SHP77 (cell line): ENCODE data around the gene COLEC12.

Experiments used
- DNase-seq, 2 experiments: peaks; one replicate each; lab custom pipeline; 2025; lab: John Stamatoyannopoulos, UW

Gene COLEC12

DNA sequence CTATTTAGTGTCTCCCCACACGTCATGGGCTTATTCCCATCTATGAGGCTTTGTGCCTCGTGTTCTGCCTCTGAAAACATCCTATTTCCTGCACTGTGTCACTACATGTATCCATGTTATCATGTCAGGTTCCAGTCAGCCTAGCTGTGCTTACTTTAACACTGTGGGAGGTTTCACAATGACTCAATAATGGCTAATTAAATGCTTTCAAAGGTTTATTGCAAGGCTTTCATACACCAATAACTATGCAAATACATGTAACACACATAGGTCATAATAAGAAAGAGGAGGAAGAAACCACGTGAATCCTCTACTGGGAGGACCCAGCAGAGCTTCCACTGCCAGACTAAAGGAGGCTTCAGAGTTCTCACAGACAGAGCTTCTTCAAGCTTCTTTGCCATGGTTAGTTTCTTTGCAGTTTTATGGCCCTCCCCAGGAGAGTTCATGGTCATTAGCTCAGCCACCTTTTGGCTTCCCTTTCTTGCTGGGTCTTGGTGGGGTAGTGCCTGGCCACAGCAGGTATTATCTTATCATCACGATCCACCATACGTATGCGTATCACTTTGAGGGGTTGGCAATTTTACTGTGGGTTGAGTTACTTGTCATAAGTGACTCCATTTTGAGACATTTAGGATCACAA is 5.1 kb upstream of the COLEC12 start:
- no peak for DNase-seq

DNA sequence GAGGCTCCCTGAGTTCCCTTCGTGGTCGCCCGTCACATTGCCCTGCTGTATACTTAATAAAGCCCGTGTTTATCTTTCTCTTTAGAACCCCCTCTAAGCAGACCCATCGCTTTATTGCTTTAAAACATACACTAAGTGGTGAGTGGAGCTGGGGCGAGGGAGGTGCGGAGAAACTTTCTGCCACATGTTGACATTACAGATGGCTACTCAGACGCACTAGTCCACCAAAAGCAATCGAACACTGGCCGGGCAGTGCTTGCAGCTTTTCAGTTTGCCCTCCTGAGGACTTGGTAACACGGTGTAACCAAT is 859 bp upstream of the COLEC12 start:
- no peak for DNase-seq

DNA sequence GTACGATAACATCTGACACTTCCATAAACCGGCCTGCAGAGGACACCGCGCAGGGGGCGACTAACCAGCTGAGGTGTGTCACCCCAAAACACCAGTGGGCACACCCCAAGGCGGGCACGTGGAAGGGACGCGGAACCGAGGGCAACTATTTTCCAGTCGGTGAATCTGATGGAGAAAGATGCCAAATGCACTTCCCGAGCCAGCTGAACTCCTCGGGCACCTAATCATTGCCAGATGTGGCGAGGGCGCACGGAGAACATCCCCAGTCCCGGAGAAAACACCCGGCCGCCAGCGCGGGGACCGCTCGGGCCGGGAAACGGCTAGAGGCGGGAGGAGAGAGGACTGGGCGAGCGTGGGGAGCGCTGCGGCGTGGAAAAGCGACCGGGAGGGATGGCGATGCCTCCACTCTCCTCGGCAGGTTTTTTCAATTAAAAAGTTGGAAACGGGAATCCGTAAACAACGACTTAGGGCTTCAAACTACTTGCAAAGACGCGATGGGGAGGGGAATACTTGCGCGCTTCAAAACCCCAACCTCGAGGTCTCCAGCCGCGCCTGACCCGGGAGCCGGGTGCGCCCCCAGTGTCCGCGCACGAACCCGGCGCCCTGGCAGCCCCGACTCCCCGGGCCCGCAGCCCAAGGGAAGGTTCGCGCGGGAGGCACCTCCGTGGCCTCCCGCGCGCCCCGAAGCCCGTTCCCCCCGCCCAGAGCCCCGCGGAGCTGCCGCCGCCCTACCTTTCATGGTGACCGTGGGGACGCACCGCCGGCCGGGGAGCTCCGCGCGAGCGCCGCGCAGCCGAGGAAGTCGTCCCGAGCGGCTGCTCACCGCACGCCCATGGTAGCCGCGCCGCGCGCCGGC is 497 bp downstream of the COLEC12 start:
- DNase-seq: no peak

DNA sequence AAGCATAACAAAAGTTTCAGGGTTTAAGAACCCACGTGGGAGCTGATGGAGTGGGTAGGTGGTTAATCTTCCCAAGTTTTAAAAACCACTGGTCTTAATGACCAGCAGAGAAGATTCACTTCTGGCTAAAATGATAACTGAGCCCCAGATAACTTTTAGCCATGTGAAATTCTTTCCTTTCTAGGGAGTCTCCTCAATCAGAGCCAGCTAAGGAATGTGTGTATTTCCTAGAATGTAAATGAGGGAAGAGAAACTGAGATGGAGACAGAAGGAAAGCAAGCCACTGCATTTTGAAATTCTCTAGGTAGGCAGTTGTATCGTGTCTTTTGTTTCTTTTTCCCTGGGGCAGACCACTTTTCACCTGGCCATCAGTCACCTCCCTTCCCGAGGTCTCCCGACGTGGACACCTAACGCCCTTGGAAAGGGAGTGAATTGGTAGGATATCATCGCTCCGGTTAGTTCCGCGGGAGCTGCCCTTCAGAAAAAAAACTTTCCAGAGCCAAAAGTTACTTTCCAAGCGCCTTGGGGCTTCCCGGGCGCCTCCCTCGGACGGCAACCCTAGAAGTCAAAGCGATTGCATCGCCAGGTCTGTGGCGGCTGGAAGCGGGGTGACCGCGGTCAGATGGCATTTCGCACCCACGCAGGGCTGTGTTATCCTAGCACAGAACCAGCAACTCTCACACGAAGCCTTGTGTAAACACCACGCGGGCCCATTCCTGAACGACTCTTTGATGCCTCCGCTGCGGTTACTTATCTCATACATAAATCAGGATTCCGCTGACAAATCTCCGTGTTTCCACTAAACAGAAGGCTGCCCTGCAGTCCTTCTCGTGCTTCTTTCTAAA is 1.3 kb downstream of the COLEC12 start:
- DNase-seq: no peak

DNA sequence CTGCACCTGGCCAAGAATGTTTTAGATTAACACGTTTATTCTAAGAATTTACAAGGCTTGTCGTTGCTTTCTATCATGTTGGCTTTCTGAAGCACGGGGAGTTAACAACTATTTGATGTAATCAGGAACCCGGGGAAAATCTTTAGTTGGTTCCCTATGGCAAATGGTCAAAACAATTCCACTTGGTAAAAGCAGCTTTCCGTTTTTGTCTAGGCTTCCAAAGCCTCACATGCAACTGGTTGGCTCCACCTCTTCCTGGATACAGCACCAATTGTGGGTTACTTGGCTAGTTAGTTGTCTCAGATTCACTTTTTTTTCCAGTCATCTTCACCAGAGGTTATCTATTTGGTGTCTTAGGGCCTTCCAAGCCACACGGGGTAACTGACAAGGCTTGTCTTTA is 2.8 kb downstream of the COLEC12 start:
- DNase-seq: no peak

DNA sequence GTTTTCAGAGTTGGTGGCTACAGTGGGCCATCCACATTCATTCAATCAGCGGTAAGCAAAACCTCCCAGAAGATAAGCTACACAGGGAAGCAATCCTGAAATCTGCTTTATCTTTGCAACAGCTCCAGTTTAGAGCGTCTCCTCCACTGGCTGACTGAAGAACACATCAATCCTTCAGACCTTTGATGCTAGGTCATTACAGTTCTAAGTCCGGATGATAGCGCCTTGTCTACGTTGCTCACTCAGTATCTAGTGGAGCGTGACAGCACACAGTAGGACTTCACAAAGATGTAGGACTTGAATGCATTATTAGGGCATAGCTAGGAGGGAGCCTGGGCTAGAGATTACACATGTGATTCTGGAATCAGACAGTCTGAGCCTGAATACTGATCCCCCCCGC is 5.0 kb downstream of the COLEC12 start:
- DNase-seq: no peak

DNA sequence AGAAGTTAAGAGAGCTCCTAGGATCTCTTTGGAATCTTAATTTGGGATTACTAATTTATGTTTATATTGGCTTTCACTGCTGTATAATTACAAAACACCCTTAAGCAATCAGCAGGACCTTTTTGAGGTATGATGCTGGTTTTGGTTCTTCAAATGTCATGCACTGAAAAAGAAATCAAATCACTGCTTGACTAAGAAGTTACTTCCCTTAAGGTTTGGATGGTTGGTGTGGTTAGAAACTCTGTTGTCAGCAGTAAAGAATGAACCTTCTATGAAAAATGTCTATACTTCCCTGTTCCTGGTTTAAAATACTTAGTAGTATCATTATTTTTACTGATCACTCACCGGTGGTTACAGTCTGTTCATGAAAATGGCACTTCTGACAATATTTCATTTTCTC is 5.5 kb downstream of the COLEC12 start:
- no peak for DNase-seq

DNA sequence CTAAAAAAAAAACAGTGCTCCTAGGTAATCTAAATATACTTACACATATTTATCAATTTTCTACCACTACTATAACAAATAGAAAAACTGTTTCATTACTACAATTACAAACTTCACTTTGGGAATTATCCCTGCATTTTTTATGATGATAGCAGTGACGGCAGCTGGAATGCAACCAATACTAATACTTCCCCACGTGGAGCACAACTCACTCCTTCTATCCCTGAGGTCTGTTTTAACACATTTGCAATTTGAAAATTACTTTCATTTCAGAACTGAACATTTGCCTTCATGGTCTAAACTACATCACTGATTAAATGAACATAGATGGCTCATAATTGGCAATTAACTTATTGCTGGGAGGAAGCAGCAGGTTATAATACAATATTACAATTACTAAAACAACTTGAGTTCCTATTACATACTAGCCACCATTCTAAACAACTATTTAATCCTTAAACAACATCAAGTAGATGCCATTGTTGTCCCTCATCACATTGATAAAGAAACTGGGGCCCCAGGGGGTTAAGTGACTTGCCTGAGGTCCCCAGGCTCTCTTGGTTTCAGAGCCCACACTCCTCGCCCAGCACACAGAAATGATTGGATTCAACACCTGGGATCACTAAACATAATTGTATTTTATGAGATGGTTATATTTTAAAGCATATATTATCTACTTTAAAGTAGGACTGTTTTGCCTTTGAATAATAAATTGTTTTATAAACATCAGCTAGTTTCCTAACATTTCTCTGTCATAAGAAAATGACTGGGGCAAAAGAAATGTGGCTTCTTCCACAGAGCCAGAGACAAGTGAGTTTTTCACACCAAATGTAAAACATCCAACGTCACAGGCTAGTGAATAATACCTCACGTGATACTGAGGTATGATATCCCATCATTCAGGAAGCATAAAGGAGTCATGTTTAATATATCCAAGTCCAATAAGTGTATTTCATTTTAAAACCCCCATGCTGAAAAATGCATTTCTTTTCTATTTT is 6.2 kb downstream of the COLEC12 start:
- no peak for DNase-seq

DNA sequence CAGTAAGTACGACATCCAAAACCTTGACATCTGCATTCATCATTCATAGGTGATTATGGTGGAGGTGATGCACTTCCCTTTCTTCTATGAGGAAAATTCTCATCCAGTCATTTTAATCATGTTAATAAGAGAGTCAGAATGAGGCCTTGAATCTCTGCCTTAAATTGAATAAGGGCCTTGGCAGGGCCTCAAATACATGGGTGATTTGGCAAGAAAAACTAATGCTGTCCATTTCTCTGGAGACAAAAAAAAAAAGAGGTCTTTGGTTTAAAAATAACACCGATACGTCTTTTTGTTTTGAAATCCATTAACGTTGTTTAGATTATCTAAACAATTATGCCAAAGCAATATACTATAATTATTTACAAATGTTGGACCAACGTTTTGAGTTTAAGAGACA is 8.1 kb downstream of the COLEC12 start:
- no peak for DNase-seq

DNA sequence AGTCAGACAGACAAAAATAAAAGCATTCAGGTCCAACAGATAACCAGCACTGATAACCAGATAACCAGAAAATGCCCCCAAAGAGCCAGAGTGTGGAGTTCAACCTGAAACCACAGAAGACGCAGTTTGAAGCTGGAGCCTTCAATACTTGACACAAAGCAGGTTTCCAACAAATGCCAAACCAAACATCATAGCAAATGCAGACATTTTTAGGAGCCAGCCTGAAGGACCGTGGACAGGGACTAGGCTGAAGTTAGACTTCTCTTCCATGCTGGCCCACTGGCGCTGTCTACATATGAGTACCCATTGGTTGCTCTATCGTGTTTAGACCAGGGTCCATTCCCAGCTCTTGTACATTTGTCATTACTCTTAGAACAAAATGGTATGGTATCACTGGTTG is 9.9 kb downstream of the COLEC12 start:
- DNase-seq: no peak

DNA sequence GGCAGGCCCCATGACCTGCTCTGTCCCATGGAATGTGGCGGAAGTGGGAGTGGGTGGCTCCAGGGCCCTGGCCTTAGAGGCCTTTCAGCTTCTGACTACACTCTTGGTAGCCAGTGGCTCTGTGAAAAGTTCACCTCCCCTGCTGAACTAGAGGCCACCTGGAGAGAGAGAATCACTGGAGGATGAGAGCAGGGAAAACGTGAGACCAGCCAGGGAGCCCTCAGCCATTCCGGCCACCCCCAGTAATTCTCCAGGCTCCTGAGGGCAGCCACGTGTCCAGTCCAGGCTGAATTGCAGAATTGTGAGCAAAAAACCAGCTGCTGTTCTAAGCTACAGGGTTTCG is 10.5 kb downstream of the COLEC12 start:
- DNase-seq: no peak

DNA sequence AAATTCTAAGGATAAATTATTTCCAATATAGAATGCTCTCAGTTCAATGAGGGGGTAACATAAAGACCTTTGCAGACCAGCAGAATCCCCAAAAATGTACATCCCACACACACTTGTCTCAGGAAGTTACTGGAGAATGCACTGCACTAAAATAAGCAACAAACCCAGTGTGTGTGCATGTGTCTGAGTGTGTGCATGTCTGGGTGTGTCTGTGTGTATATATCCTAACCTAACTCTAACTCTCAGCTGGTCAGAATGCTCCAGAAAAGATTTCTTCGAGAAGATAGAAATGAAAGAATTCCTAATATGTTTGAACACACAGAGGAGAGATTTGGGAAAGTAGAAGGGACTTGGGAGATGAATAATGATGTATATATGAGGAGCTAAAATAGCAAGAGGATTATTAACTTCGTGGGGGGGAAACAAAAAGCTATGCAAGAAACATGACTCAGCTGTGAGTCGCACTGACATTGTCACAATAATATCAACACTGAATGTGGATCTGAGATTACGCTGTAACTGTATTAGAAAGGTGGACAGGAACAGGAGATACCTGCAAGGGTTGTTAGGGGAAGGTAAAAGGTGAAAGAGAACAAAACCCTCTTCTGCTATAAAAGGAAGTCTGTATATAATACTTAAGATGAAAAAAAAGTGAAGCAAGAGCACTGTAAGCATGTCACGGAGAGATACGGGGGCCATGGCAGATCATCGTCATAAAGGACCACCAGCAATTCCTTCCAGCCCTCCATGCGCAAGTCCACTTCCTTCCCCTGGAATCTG is 11.1 kb downstream of the COLEC12 start:
- no peak for DNase-seq

DNA sequence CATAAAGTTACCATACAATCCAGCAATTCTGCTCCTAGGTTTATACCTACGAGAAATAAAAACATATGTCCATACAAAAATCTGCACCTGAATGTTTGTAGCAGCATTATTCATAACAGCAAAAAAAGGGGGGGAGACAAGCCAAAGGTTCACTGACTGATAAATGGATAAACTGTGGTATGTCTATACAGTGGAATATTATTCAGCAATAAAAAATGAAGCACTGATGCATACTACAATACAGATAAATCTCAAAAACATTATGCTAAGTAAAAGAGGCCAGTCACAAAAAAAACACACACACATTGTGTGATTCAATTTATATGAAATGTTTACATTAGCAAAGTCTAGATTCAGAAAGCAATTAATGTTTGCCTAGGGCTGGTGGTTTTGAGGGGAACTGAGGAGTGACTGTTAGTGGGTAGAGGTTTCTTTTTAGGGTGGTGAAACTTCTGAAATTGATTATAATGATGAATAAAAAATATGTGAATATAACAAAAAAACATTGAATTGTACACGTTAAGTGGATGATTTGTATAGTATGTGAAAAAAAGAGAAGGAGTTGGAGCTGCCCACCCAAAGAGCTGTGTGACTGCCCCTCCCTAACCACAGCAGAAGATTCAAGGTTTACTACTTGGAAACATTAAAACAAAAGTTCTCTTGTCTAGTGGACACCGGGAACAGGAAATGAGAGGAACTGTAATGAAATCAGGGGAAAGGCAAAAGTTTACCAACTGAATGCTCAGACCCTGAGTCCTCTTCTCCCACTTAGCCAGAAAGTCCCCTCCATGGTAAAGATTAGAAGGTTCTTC is 13.4 kb downstream of the COLEC12 start:
- DNase-seq: no peak

DNA sequence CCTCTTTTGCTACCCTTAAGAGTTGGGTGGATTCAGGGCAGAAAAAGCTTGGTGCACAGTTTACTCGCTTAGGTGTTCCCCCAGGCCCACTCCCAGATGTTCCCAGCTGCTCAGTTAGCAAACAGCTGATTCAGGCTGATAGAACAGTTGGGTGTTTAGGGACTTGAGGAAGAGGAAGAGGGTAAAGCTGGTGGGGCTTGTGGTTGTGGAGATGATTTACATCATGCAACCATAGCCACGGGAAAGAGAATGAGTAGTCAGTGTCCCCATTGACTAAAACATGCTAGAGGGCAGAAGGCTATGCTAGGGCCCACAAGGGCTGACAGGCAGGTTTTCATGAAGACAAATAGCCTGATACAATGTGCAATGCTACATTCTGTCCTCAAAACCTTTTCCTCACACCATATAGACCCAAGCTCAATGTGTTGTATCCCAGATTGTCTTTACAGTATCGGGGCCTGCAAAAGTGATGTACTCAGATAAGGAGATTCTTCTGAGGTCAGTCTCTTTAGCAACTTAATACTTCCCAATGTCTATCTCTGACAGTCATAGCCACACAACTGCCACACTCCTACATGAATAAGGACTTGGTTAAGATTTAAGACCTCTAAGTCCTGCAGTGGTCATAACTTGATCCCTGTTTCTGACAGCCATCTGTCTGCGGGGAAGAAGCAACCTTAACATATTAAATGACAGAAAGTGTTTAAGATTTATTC is 15.6 kb downstream of the COLEC12 start:
- DNase-seq: no peak

DNA sequence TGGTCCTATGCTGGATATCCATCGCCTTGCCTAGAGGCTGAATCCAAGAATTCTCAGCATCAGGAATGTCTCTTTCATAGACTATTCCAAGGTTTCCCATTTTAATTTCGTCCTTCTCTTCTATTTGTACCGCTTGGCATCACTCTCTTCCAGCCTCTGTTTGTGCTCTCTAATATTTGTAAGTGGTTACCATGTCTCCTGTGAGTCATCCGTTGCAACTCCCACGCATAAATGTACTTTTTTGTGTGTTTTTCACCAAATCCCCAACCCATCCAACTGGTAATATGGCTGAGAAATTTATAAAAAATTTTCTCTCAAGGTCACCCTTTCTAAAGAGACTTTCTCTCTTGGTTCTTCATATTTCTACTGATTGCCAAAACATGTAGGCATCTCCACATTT is 21.8 kb downstream of the COLEC12 start:
- DNase-seq: no peak

DNA sequence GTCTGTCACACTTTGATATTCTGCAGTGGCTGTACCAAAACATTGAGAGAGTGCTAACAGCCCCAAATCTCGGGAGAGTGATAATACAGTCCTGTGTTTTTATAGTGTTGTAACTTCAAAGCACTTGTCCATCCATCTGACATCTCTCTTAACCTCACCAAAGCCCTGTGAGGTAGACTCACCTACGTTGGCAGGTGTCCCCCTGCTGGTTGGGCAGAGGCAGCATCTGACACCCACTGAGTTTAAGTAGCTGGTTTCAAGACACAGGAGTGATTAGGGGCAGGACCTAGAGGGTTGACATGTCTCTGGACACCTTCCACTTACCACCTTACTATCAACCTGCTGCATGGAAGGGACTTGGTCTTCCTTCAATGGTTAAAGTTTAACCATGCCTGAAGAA is 22.9 kb downstream of the COLEC12 start:
- DNase-seq: no peak

DNA sequence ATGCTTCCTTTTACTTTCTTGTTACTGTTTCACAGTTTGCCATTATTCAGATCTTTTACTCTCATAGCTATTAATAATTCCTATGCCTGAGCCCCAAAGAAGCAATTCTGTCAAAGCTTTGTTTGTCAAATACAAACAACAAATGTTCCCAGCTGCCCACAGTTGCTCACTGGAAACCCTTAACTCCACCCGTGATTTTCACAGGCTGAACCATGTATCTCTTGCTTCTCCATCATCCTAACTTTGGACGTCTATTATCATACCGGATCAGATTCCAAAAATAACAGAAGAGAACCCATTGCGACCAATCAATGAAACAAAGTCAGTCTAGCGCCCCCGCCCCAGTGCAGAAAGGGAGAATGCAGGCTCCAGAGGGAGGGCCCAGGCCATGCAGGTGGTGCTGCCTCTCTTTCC is 24.2 kb downstream of the COLEC12 start:
- no peak for DNase-seq

DNA sequence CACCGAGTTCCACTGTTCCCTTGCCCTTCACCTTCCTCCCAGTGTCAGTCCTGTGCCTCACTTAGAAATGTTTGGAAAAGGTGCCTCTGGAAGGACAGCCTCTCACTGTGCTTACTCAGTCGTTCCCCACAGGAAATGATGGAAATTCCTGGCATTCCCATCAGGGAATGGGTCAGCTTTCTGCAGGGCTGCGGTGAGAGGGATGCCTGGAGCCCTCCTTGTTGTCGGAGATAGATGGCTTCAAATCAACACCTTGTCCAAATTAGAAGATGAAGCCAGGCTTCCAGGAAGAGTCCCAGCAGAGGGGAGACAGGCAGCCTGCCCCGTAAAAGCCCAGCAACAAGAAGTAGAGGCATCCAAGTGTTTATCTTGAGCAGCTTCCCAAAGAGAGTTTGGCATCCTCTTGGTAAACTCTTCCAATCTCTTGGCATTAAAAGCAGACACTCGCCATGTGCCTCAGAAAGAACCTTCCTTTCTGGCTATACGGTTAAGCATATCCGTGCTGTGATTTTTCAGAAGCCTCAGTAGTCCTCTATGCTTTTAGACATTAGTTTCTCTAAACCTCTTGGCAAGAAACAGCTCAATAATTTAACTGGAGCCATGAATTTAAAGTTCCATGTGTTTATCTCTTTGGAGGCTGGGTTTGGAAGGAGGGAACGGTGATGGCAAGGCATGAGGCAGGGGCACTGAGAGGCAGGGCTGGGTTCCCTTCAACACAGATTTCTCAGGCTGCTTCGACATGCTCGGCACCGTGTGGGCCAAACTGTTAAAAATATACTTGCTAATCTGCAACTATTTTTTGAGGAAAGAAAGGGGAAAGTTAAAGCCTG is 25.1 kb downstream of the COLEC12 start:
- DNase-seq: no peak

DNA sequence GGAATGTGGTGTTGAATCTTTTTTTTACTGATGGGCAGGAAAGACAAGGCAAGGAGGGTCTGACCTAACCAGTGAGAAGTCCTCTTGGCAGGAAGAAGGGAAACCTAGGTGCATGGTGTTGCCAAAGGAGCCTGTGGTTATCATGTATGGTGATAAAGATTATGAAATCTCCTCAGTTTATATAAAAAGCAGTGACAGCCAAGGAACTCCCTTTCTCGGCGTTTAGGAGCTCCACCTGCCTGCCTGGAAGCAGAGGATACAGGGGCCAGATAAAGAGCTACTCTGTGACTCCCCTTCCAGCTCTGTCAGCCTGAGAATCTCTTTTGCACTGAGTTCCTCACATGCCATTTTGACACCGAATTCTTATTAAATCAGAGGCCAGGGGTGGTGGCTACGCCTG is 26.1 kb downstream of the COLEC12 start:
- DNase-seq: no peak
